Large intestine (tissue), 3 donors: ENCODE measurements around the gene P2RX2. TPM values are rescaled to one million over a fixed set of nuclear protein-coding genes. Genes with fewer than 3 reads are reported as not detected.
A peak's percentile ranks its signal among the peaks of the same experiment; 100 is the strongest.
"Not testable (repeated sequence)": the region's sequence is repeated elsewhere in the genome, so short reads cannot be mapped to it uniquely, and the experiment has no call there.

Source experiments
- DNase-seq, 2 donors: peaks; one replicate each; pipeline versions ENCODE4 v3.0.0 to v3.0.0-alpha.2; 2013
- H3K27ac ChIP-seq: one replicate; pipeline ENCODE4 v1.5.1; 2013; ENCODE audit warnings: low read length
- H3K27me3 ChIP-seq: 2 replicates; pipeline ENCODE4 v1.6.1; 2013; ENCODE audit warnings: low read length; ENCODE audit not compliant: control insufficient read depth, insufficient read depth
- H3K36me3 ChIP-seq: 2 replicates; pipeline ENCODE4 v1.6.1; 2013; ENCODE audit warnings: low read length; ENCODE audit not compliant: control insufficient read depth, insufficient read depth
- H3K4me1 ChIP-seq: one replicate; pipeline ENCODE4 v1.6.1; 2013; ENCODE audit warnings: low read length; ENCODE audit not compliant: control insufficient read depth, insufficient read depth
- H3K4me3 ChIP-seq: one replicate; pipeline ENCODE4 v1.5.1; 2013; ENCODE audit warnings: low read length
- H3K9me3 ChIP-seq: one replicate; pipeline ENCODE4 v1.6.1; 2013; ENCODE audit warnings: mild to moderate bottlenecking, low read depth, low read length, moderate library complexity; ENCODE audit not compliant: control insufficient read depth
- WGBS: methylation state at CpG from one replicate; pipeline ENCODE4 v1.1.5; 2013; ENCODE audit warnings: low lambda C conversion rate; ENCODE audit not compliant: insufficient coverage; 5-methylcytosine and 5-hydroxymethylcytosine counted together
- polyA plus RNA-seq: library from polyadenylated mRNA; unstranded; fragments of 120-200 nt; gene quantifications from one replicate; pipeline ENCODE4 v1.2.1, GENCODE V29; 2013

Gene P2RX2
- polyA plus RNA-seq, 1 donor: 24.1 TPM

DNA sequence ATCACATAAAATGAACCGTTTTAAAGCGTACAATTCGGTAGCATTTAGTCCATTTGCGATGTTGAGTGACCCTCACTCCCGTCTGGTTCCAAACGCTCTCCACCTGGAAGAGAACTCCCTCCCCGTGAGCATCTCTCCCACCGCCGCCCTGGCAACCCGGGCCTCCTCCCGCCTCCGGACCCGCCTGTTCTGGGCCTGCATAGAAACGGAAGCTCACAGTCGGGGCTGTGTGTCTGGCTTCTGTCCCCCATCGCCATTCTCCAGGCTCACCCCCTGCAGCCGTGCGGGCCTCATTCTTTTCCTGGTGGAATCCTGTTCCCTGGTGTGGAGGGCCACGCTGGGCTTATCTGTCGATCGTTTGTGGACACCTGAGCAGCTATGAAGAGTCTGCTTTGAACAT is 25.5 kb upstream of the P2RX2 start:
- H3K27me3 ChIP-seq: peaks cover 10% of the 10 kb centered on the region
- DNase-seq: no peak
- H3K27ac ChIP-seq: no peak overlapping the region
- no peaks in the 10 kb centered on the region for H3K9me3 ChIP-seq
- H3K4me1 ChIP-seq: peaks cover 8% of the 10 kb centered on the region
- WGBS: 89% methylated on average over 4 of the region's 21 CpGs
- no peak overlapping the region for H3K4me3 ChIP-seq
- no peaks in the 10 kb centered on the region for H3K36me3 ChIP-seq

- Histone ChIP-seq H3K36me3 (no peaks in the 10 kb centered on the region), H3K27ac (peak overlapping the region; percentile 43), H3K4me1 (peaks cover 8% of the 10 kb centered on the region), H3K4me3 (no peak overlapping the region), H3K27me3 (peaks cover 10% of the 10 kb centered on the region), H3K9me3 (no peaks in the 10 kb centered on the region)
- no peak for DNase-seq
- no CpG with 5 or more reads among the region's 18 CpGs for WGBS
These were observed 25.1 kb upstream of the P2RX2 start for GRCh38 chr12:132593521-132593920.

DNA sequence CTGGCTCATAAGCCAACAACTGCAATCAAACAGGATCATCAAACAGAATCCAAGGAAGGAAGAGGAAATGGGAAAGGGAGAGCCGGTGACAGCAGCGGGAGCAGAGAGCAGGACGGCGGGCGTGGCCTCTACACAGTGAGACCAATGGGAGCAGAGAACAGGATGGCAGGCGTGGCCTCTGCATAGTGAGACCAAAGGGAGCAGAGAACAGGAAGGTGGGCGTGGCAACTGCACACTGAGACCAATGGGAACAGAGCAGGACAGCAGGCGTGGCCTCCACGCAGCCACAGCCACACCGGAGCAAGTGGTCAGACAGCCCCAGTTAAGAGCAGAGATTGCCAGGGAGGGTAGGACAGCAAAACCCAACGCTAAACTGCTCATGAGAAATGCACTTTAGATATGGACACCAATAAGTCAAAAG is 24.6 kb upstream of the P2RX2 start:
- peak overlapping the region; percentile 43 for H3K27ac ChIP-seq
- H3K36me3 ChIP-seq: no peaks in the 10 kb centered on the region
- H3K27me3 ChIP-seq: peaks cover 10% of the 10 kb centered on the region
- DNase-seq: peak; percentile 95 to 97
- H3K4me3 ChIP-seq: no peak overlapping the region
- H3K9me3 ChIP-seq: no peaks in the 10 kb centered on the region
- H3K4me1 ChIP-seq: peaks cover 11% of the 10 kb centered on the region
- no CpG with 5 or more reads among the region's 11 CpGs for WGBS

- no peak overlapping the region for H3K4me3 ChIP-seq
- H3K36me3 ChIP-seq: no peaks in the 10 kb centered on the region
- peaks cover 14% of the 10 kb centered on the region for H3K27me3 ChIP-seq
- DNase-seq: no peak
- peaks cover 14% of the 10 kb centered on the region for H3K4me1 ChIP-seq
- no peak overlapping the region for H3K27ac ChIP-seq
- no peaks in the 10 kb centered on the region for H3K9me3 ChIP-seq
- no CpG with 5 or more reads among the region's 11 CpGs for WGBS
These were observed 23.4 kb upstream of the P2RX2 start for GRCh38 chr12:132595183-132595582.

- DNase-seq: no peak
- no peak overlapping the region for H3K27ac ChIP-seq
- WGBS: 50% methylated on average over 2 of the region's 18 CpGs
These were observed 22.6 kb upstream of the P2RX2 start for GRCh38 chr12:132596016-132596415.

GRCh38 chr12:132597333-132598316 is 21.0 kb upstream of the P2RX2 start:
- Histone ChIP-seq H3K4me1 (peaks cover 23% of the 10 kb centered on the region), H3K36me3 (no peaks in the 10 kb centered on the region), H3K9me3 (no peaks in the 10 kb centered on the region), H3K27ac (peak overlapping the region; percentile 20), H3K27me3 (peaks cover 36% of the 10 kb centered on the region), H3K4me3 (peak overlapping the region; percentile 34)
- WGBS: 38% methylated on average over 2 of the region's 58 CpGs
- DNase-seq: peak in 1 of 2 donors; percentile 70

More at GRCh38 chr12:132596016-132596415, 22.6 kb upstream of the P2RX2 start:
- Histone ChIP-seq H3K4me1 (peaks cover 22% of the 10 kb centered on the region), H3K27me3 (peaks cover 21% of the 10 kb centered on the region), H3K9me3 (no peaks in the 10 kb centered on the region), H3K4me3 (no peak overlapping the region), H3K36me3 (no peaks in the 10 kb centered on the region)

GRCh38 chr12:132599502-132599901 is 19.1 kb upstream of the P2RX2 start:
- not testable (repeated sequence) for H3K4me3 ChIP-seq, DNase-seq, H3K9me3 ChIP-seq, H3K36me3 ChIP-seq, H3K27ac ChIP-seq
- peaks cover 28% of the 10 kb centered on the region for H3K4me1 ChIP-seq
- WGBS: no CpG with 5 or more reads among the region's 6 CpGs
- peaks cover 54% of the 10 kb centered on the region for H3K27me3 ChIP-seq

DNA sequence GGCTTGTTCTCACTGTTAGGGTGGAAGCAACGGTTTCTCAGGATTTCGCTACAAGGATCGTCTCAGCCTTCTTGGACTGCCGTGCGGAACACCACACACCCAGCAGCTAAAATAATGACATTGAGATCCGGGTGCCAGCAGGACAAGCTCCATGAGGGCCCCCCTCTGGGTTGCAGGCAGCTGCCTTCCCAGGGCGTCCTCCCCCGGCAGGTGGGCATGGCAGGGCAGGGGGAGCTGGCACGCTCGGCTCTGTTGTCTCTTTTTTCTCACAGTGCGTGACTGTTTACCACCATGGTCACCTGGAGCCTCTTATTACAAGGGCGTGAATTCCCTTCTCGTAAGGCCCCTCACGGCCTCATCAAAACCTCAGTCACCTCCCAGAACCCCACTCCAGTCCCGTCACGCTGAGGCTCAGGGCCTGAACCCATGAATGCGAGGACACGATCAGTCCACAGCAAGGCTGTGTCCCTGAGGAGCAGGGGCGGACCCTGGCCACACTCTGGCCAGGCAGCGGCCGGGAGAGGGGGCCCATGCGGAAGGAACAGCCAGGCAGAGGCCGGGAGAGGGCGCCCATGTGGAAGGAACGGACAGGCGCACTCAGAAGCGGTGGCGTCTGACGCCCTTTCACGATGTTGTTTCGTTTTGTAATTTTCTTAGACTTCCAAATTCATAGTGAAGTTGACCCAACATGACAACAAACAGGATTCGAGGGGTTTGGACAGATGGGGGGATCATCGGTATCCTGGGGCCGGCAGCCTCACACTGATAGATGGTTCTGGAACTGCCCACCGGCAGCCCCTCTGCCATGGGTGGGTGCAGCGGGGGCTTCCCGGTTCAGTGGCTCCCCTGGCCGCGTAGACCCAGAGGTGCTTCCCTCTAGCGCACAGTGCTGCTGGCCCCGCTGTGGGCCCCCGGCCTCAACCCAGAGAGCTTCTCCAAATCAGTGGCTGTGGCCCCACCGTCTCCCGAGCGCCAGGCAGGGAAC is 18.2 kb upstream of the P2RX2 start:
- peaks cover 28% of the 10 kb centered on the region for H3K4me1 ChIP-seq
- H3K9me3 ChIP-seq: peaks cover 8% of the 10 kb centered on the region
- H3K27ac ChIP-seq: no peak overlapping the region
- H3K36me3 ChIP-seq: no peaks in the 10 kb centered on the region
- no CpG with 5 or more reads among the region's 45 CpGs for WGBS
- peak in 1 of 2 donors; percentile 69 for DNase-seq
- peaks cover 61% of the 10 kb centered on the region for H3K27me3 ChIP-seq
- H3K4me3 ChIP-seq: peak overlapping the region; percentile 48

GRCh38 chr12:132601171-132601883 is 17.2 kb upstream of the P2RX2 start:
- Histone ChIP-seq H3K27ac (no peak overlapping the region), H3K4me1 (peaks cover 28% of the 10 kb centered on the region), H3K36me3 (no peaks in the 10 kb centered on the region), H3K27me3 (peaks cover 60% of the 10 kb centered on the region), H3K9me3 (peaks cover 13% of the 10 kb centered on the region), H3K4me3 (no peak overlapping the region)
- no peak for DNase-seq
- WGBS: no CpG with 5 or more reads among the region's 31 CpGs
